GM18861 (cell line): Measurements from ENCODE around the gene GSTT2.
"Not testable (repeated sequence)": the region's sequence is repeated elsewhere in the genome, so short reads cannot be mapped to it uniquely, and the experiment has no call there.

Source experiments
- ATAC-seq: cut with Tn5 transposase; IDR thresholded peaks from one replicate; pipeline ENCODE4 v1.9.1; 2021; ENCODE audit not compliant: unreplicated experiment

The GSTT2 gene

GRCh38 chr22:23971927-23972326 lies 8.0 kb upstream of the GSTT2 start:
- not testable (repeated sequence) for ATAC-seq

GRCh38 chr22:23974345-23974744 lies 5.6 kb upstream of the GSTT2 start, which contains the start of gene DDT:
DDT (minus strand) TSS chr22:23974441; CDS start chr22:23974414, 27 bp downstream.
- peak; percentile 80 for ATAC-seq

- peak; percentile 20 for ATAC-seq
These were observed 5.0 kb upstream of the GSTT2 start for GRCh38 chr22:23974836-23975352.

GRCh38 chr22:23977304-23977703 lies 2.6 kb upstream of the GSTT2 start:
- not testable (repeated sequence) for ATAC-seq

- ATAC-seq, result not testable (repeated sequence)
These were observed 633 bp downstream of the GSTT2 start for GRCh38 chr22:23980567-23980966.

- ATAC-seq, result no peak
These were observed 4.5 kb downstream of the GSTT2 start for GRCh38 chr22:23984430-23984829.

GRCh38 chr22:23986089-23986488 lies 6.2 kb downstream of the GSTT2 start:
- not testable (repeated sequence) for ATAC-seq

- ATAC-seq, result not testable (repeated sequence)
These were observed 6.7 kb downstream of the GSTT2 start for GRCh38 chr22:23986538-23987178.

- not testable (repeated sequence) for ATAC-seq
These were observed 9.8 kb downstream of the GSTT2 start for GRCh38 chr22:23989583-23990244.

- ATAC-seq, result not testable (repeated sequence)
These were observed 13.1 kb downstream of the GSTT2 start for GRCh38 chr22:23993080-23993479.

GRCh38 chr22:23993581-23994177 lies 13.7 kb downstream of the GSTT2 start:
- ATAC-seq, result not testable (repeated sequence)

GRCh38 chr22:23997092-23997491 lies 17.2 kb downstream of the GSTT2 start:
- no peak for ATAC-seq

- not testable (repeated sequence) for ATAC-seq
These were observed 19.8 kb downstream of the GSTT2 start for GRCh38 chr22:23999779-24000178.

- no peak for ATAC-seq
These were observed 21.4 kb downstream of the GSTT2 start for GRCh38 chr22:24001314-24001713.

- ATAC-seq, result no peak
These were observed 22.3 kb downstream of the GSTT2 start for GRCh38 chr22:24002272-24002671.

- ATAC-seq, result no peak
These were observed 22.9 kb downstream of the GSTT2 start for GRCh38 chr22:24002851-24003250.

GRCh38 chr22:24003887-24004286 lies 24.0 kb downstream of the GSTT2 start:
- ATAC-seq, result no peak

GRCh38 chr22:24005201-24005600 lies 25.3 kb downstream of the GSTT2 start, which contains the start of gene GSTT4:
GSTT4 (minus strand) TSS chr22:24005453; CDS start chr22:24005356, 97 bp downstream.
- no peak for ATAC-seq

GRCh38 chr22:24006207-24006913 lies 26.4 kb downstream of the GSTT2 start:
- no peak for ATAC-seq

GRCh38 chr22:24006914-24007214 lies 26.9 kb downstream of the GSTT2 start:
- ATAC-seq, result no peak
